GM21619 (cell line): Measurements from ENCODE around the gene UBASH3B.

ENCODE experiments used
- ATAC-seq: cut with Tn5 transposase; IDR thresholded peaks from one replicate; pipeline ENCODE4 v1.9.1; 2021; ENCODE audit not compliant: unreplicated experiment

The UBASH3B gene

DNA sequence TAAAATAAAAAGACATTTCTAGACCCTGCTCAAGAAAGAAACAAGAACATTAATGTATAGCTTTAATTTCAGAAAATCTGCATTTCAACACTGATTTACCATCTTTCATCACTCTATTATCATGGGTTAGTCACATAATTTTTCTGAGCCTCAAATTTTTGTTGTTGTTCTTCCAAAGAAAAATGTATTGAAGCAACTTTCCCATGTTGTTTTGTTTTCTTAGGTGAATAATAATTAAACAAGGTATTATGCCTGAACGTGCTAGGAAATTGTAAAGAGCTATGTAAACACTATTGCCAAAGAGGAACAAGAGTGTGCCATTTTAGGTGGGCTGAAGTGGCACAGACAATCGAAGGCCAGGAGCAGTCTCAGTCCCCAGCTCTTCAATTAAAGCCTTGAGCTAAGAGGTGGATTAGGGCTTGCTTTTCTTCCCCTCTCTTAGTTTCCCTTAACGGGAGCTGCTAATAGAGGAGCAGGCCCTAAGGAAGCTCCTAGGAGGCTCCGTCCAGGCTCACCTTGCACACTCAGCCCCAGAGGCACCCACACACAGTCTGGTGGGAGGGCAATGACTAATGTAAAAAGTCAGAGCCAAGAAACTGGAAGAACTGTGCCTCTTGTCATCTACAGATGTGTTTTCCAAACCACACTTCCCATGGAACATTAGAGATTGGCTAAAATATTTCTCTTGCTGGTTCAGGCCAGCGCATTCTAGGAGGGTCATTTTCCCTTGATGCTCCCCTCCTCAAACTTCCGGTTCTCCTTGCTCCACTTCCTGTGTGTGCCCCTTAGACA lies 8.8 kb upstream of the UBASH3B start:
- ATAC-seq: no peak

- no peak for ATAC-seq
Observed at GRCh38 chr11:122647736-122648275, 7.7 kb upstream of the UBASH3B start.

GRCh38 chr11:122649116-122649515 lies 6.4 kb upstream of the UBASH3B start:
- no peak for ATAC-seq

DNA sequence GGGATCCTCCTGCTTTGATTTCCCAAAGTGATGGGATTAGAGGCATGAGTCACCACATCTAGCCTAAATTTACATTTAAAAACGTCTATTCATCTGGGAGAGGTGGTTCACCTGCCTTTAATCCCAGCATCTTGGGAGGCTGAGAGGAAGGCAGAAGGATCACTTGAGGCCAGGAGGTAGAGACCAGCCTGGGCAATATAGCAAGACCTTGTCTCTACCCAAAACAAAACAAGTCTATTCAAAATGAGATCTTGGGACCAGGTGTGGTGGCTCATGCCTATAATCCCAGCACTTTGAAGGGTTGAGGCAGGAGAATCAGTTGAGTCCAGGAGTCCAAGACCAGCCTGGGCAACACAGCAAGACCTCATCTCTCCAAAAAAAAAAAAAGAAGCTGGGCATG lies 4.9 kb upstream of the UBASH3B start:
- no peak for ATAC-seq

DNA sequence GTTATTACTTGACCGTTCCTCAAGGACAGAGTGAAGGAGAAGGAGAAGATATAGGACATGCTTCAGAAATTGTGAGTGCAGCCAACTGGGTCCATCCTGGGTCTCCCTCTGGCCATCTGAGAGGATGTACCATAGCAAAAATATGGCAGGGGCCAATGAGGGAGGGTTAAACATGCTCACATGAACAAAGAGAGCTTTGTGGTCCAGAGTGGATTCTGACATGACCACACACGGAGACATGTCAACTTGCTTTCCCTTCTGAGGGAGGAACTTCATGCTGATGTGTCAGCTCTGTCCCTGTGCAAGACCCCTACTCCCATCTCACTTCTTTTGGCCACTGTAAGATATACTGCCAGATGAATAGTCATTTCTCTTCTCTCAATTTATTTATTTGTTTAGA lies 3.0 kb upstream of the UBASH3B start:
- ATAC-seq: no peak

GRCh38 chr11:122653916-122654585 lies 1.5 kb upstream of the UBASH3B start:
- no peak for ATAC-seq

- ATAC-seq: peak; percentile 48
Observed at GRCh38 chr11:122656073-122656630, 630 bp downstream of the UBASH3B start.

- ATAC-seq: no peak
Observed at GRCh38 chr11:122656631-122657101, 1.1 kb downstream of the UBASH3B start.

GRCh38 chr11:122659676-122660554 lies 4.4 kb downstream of the UBASH3B start:
- no peak for ATAC-seq

DNA sequence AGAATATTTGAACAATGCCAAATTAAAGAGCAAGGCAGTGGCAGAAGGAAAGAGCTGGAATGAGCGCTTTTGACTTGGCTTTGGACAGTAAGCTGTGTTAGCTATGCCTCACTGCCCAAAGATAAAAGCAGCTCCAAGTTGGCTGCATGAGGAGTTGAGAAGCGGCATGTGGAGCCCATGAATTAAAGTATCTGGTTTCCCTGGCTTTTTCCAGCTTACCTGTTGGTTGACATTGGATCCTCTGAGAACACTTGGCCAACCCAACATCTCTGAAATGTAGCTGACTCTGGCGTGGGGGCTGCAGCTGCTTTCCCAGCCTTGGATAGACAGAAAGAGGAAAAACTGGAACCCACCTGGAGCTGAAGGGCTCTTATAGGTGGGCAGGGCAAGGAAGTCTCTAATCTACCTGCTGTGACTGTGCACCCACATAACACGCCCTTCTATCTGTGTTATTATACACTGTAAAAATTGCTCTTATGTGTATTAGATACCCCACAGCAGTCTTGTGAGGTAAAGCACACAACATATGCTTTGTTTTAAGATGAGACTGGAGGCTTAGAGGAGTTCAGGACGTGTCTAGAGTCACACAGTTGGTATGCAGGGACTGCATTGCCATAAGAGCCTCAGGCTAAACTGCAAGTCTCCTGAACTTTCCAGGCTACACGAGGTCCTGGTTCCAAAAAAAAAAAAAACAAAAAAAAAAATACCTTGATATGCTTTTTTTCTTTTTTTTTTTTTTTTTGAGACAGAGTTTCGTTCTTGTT lies 5.8 kb downstream of the UBASH3B start:
- ATAC-seq: no peak

DNA sequence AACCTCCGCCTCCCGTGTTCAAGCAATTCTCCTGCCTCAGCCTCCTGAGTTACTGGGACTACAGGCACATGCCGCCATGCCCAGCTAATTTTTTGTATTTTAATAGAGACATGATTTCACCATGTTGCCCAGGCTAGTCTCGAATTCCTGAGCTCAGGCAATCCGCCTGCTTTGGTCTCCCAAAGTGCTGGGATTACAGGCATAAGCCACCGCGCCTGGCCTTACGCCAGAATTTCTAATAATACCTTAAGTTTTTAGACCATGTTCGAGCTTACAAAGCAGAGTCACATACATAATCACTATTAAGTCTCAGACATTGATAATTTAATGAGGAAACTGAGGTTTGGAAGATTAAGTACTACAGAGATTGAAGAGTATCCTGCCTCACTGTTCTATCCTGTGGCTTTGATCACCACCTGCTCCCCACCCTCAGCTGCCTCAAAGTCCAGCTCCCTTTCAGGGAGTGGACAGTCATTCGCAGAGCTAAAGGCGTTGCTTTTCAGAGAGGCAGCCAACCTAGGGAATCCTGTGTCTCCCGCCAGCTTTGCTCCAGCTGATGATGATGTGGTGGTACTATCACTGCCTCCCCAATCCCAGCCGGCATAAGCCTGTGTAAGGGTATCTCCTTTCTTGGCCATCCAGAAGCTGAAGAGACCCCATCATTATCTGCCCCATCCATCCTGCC lies 7.7 kb downstream of the UBASH3B start:
- no peak for ATAC-seq

DNA sequence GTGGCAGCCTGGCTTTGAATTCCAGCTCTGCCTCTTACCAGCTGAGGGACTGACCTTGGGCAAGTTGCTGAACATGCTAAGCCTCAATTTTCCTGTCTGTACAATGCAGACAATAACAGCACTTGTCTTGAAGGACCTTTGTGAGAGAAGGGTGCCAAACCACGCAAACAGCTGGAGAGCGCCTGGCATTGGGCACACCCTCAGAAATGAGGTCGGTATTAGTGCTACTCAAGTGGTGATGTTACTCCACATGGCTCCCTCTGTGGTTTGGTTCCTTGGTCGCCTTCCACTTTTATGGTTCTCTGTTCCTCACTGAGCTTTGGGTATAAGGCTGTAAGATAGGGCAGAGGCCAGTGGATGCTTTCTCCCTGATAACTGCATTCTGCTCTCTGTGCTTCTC lies 8.2 kb downstream of the UBASH3B start:
- no peak for ATAC-seq

DNA sequence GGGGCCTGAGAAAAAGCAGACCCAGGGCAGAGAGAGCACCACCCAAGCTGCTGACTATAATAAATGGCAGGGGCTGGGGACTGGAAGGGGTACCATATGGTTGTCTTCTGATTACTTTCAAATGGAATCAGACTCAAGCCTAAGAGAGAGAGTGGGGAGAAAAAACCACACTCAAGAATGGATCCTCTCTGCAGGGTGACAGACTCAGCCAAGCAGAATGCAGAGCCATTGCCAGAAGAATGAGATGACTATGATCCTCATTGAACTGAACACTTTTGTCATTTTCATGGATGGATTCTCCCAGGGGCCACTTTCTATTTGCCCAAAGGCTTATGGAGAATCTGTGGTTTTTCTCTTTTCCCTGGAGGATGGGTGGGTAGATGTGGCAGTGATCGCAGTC lies 8.7 kb downstream of the UBASH3B start:
- ATAC-seq: no peak

DNA sequence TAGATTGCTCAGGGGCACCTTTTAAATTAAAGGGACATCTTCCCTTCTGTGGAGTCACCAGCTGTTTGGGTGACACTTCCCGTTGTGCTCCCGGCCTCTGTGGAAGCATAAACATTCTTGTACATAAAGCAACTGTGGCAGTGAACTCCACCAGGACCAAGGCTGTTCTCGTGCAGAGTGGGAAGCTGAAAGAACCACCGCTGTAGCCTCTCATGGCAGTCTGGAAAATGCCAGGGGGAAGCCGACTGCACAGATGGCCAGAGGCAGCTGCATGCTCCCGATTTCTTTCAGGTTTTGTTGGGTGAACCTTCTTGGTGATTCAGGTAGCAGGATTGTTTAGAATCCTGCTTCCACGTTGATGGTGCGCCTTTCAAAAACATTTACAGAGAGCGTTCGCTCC lies 10.3 kb downstream of the UBASH3B start:
- ATAC-seq: no peak

DNA sequence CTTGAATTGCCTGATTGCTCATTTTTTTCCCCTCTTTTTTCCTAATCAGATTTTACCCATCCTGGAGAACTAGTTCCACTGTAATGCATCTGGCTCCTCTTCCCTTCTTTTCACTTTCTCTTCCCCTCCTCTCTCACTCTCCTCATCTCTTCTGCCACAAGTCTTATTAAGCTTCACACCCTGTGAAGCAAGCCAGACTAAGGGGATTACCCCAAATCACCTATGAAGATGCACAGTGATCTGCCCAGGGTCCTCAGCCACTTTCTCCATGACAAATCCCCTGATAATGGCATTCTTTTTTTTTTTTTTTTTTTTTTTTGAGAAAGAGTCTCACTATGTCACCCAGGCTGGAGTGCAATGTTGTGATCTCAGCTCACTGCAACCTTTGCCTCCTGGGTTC lies 11.2 kb downstream of the UBASH3B start:
- no peak for ATAC-seq

DNA sequence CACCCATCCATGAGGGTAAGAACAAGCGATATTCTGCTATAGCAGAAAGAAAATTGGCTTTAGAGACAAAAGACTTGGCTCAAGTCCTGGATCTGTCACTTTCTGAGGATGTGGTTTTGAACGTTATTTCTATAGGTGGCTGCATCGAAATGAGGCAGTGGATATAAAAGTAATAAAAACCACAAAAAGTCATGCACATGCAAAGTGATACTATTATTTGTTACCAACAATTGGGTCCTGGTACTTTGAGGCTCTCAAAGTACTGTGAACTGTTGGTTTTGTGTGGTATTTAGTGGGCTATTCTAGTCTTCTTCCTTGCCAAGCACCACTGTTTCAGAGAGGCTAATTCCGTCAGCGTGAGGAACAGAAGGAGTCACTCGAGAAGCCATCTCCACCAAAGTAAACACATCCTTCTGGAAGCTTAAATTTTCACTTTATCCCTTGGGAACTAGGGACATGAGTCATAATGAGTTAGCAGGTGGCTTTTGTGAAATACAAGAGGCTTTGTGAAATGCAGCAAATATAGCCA lies 13.1 kb downstream of the UBASH3B start:
- ATAC-seq: no peak

DNA sequence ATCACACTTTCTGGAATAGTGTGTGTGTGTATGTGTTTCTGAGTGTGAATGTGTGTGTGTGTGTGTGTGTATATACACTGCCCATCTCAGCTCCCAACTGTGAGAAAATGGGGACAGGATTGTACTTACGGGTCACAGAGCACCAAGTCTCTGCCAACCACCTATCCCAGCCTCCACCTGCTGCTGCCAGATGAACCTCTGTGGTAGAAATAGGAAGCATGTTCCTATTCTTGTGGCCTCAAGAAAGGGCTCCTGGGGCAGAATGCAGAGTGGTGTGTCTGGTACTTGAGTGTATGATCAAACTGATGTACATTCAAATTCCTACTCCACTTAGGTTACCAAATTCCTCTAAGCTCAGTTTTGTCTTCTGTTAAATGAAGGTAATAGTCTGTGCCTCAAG lies 14.6 kb downstream of the UBASH3B start:
- ATAC-seq: no peak

GRCh38 chr11:122671400-122671891 lies 15.9 kb downstream of the UBASH3B start:
- ATAC-seq: no peak

DNA sequence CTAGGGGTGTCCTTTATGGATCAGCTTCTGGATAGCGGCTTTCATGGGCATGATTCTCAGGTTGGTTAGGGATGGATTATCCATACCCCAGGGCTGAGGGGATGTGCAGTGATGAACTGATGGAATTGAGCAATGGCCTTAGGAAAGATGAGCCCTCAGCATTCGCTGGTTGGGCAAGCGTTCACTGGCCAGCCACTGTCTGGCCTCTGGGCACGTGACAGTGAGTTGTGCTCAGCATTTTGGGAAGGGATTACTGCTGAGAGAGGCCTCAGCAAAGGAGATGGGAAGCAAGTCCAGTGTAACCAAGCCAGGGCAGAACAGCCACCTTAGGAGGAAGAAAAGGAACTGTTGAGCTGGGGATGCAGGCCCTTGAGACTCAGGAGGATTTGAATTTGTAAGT lies 17.4 kb downstream of the UBASH3B start:
- ATAC-seq: no peak
